ENCODE measurements around the gene TM9SF4.
"Not testable (repeated sequence)": the region's sequence is repeated elsewhere in the genome, so short reads cannot be mapped to it uniquely, and the experiment has no call there.

TM9SF4 gene

GRCh38 chr20:32091888-32092346 lies 17.6 kb upstream of the TM9SF4 start:
- DNase-seq: peak; percentile 69

GRCh38 chr20:32098786-32099185 lies 10.7 kb upstream of the TM9SF4 start:
- no peak for DNase-seq

GRCh38 chr20:32108814-32109391 lies 611 bp upstream of the TM9SF4 start:
- no peak for DNase-seq

GRCh38 chr20:32110173-32110704 lies 725 bp downstream of the TM9SF4 start:
- DNase-seq: no peak

GRCh38 chr20:32110727-32111126 lies 1.2 kb downstream of the TM9SF4 start:
- no peak for DNase-seq

- no peak for DNase-seq
Measured at GRCh38 chr20:32111156-32111686, 1.7 kb downstream of the TM9SF4 start.

- DNase-seq: no peak
Measured at GRCh38 chr20:32111753-32112152, 2.2 kb downstream of the TM9SF4 start.

GRCh38 chr20:32112841-32113240 lies 3.3 kb downstream of the TM9SF4 start:
- no peak for DNase-seq

- no peak for DNase-seq
Measured at GRCh38 chr20:32113591-32114260, 4.2 kb downstream of the TM9SF4 start.

- no peak for DNase-seq
Measured at GRCh38 chr20:32114305-32114960, 4.9 kb downstream of the TM9SF4 start.

GRCh38 chr20:32115211-32115767 lies 5.8 kb downstream of the TM9SF4 start:
- no peak for DNase-seq

GRCh38 chr20:32116079-32116521 lies 6.6 kb downstream of the TM9SF4 start:
- DNase-seq: peak; percentile 12

- DNase-seq: not testable (repeated sequence)
Measured at GRCh38 chr20:32116796-32117195, 7.3 kb downstream of the TM9SF4 start.

- DNase-seq: not testable (repeated sequence)
Measured at GRCh38 chr20:32118427-32118826, 8.9 kb downstream of the TM9SF4 start.

GRCh38 chr20:32119734-32120133 lies 10.2 kb downstream of the TM9SF4 start:
- no peak for DNase-seq

GRCh38 chr20:32121908-32122307 lies 12.4 kb downstream of the TM9SF4 start:
- DNase-seq: not testable (repeated sequence)

GRCh38 chr20:32123088-32123487 lies 13.6 kb downstream of the TM9SF4 start:
- DNase-seq: no peak

GRCh38 chr20:32124916-32125454 lies 15.5 kb downstream of the TM9SF4 start:
- no peak for DNase-seq

GRCh38 chr20:32125506-32125905 lies 16.0 kb downstream of the TM9SF4 start:
- DNase-seq: no peak

- DNase-seq: no peak
Measured at GRCh38 chr20:32126919-32127318, 17.4 kb downstream of the TM9SF4 start.

GRCh38 chr20:32127347-32127746 lies 17.8 kb downstream of the TM9SF4 start:
- DNase-seq: no peak

GRCh38 chr20:32128167-32128566 lies 18.7 kb downstream of the TM9SF4 start:
- DNase-seq: no peak

- DNase-seq: no peak
Measured at GRCh38 chr20:32129863-32130262, 20.3 kb downstream of the TM9SF4 start.
